Tibial artery (tissue), 4 donors: ENCODE measurements around the gene FLNA.

Source experiments
- DNase-seq, 2 donors: peaks; one replicate each; pipeline ENCODE4 v3.0.0-alpha.2; 2019
- H3K27ac ChIP-seq, 2 donors: fragments of 200-600 bp; sonication (generic) in 1 of 2; 1 replicate in 1 of 2; 2 replicates in 1 of 2; pipeline ENCODE4 v1.5.1; 2018 to 2019; ENCODE audit warnings: mild to moderate bottlenecking in 1 of 2
- H3K27me3 ChIP-seq, 2 donors: fragments of 200-600 bp; sonication (generic) in 1 of 2; one replicate each; pipeline versions ENCODE4 v1.5.1 to v1.6.0; 2016 to 2019
- H3K36me3 ChIP-seq, 3 donors: fragments of 200-600 bp; sonication (generic) in 2 of 3; one replicate each; pipeline ENCODE4 v1.5.1; 2016 to 2019; ENCODE audit warnings: mild to moderate bottlenecking in 2 of 3
- H3K4me1 ChIP-seq, 4 donors: fragments of 200-600 bp; sonication (generic) in 2 of 4; 1 replicate in 3 of 4; 2 replicates in 1 of 4; pipeline ENCODE4 v1.5.1; 2016 to 2019
- H3K4me3 ChIP-seq, 2 donors: fragments of 200-600 bp; sonication (generic) in 1 of 2; 1 replicate in 1 of 2; 2 replicates in 1 of 2; pipeline ENCODE4 v1.5.1; 2018 to 2019; ENCODE audit warnings: mild to moderate bottlenecking in 2 of 2
- H3K9me3 ChIP-seq, 3 donors: fragments of 200-600 bp; sonication (generic) in 1 of 3; one replicate each; pipeline ENCODE4 v1.5.1; 2016 to 2019
- CTCF ChIP-seq, 2 experiments: fragments of 200-600 bp in 1 of 2; fragments of 450-650 bp in 1 of 2; IDR thresholded peaks; one replicate each; pipeline ENCODE4 v1.5.1; 2017 to 2019; ENCODE audit warnings: antibody characterized with exemption in 2 of 2, mild to moderate bottlenecking in 1 of 2, moderate library complexity in 1 of 2
- intact Hi-C: fragments of 100-400 bp; cut with DNase I; formaldehyde crosslinking; loops from one replicate; pipeline ENCODE4 v1.15.0; 2023; ENCODE audit warnings: low total_unique reads

FLNA gene

GRCh38 chrX:154353172-154353843 is 21.1 kb downstream of the FLNA start:
- intact Hi-C loops: no loop called here
- Histone ChIP-seq H3K36me3 (peaks cover 93 to 100% (median 100%) of the 10 kb centered on the region in 3 donors), H3K27ac (peak overlapping the region in 1 of 2 donors; percentile 65), H3K27me3 (no peaks in the 10 kb centered on the region), H3K4me1 (peaks cover 0 to 18% (median 3%) of the 10 kb centered on the region in 4 donors), H3K9me3 (no peaks in the 10 kb centered on the region), H3K4me3 (no peak overlapping the region)
- no peak for TF ChIP-seq CTCF (IDR thresholded peaks at IDR 0.05)
- DNase-seq: no peak

GRCh38 chrX:154352466-154352865 is 22.0 kb downstream of the FLNA start:
- H3K36me3 ChIP-seq: peaks cover 85 to 94% (median 94%) of the 10 kb centered on the region in 3 donors
- intact Hi-C loops: no loop called here
- H3K27me3 ChIP-seq: no peaks in the 10 kb centered on the region
- no peaks in the 10 kb centered on the region for H3K9me3 ChIP-seq
- TF ChIP-seq CTCF (IDR thresholded peaks at IDR 0.05): no peak
- peak overlapping the region in 1 of 2 donors; percentile 65 for H3K27ac ChIP-seq
- H3K4me1 ChIP-seq: peaks cover 0 to 10% (median 3%) of the 10 kb centered on the region in 4 donors
- H3K4me3 ChIP-seq: no peak overlapping the region
- no peak for DNase-seq

GRCh38 chrX:154352012-154352401 is 22.4 kb downstream of the FLNA start:
- Histone ChIP-seq H3K27me3 (no peaks in the 10 kb centered on the region), H3K9me3 (no peaks in the 10 kb centered on the region), H3K4me1 (peaks cover 0 to 6% (median 3%) of the 10 kb centered on the region in 4 donors), H3K4me3 (no peak overlapping the region), H3K27ac (peak overlapping the region in 1 of 2 donors; percentile 65), H3K36me3 (peaks cover 80 to 90% (median 89%) of the 10 kb centered on the region in 3 donors)
- TF ChIP-seq CTCF (IDR thresholded peaks at IDR 0.05): no peak
- intact Hi-C loops: no loop called here
- no peak for DNase-seq

- no peaks in the 10 kb centered on the region for H3K9me3 ChIP-seq
- no peaks in the 10 kb centered on the region for H3K27me3 ChIP-seq
- peak overlapping the region in 1 of 2 donors; percentile 65 for H3K27ac ChIP-seq
- intact Hi-C loops: no loop called here
- DNase-seq: peak in 1 of 2 donors; percentile 62
- no peak for TF ChIP-seq CTCF (IDR thresholded peaks at IDR 0.05)
- H3K4me3 ChIP-seq: no peak overlapping the region
- peaks cover 75 to 84% (median 83%) of the 10 kb centered on the region in 3 donors for H3K36me3 ChIP-seq
- H3K4me1 ChIP-seq: peaks cover 0 to 3% (median 2%) of the 10 kb centered on the region in 4 donors
Measured at GRCh38 chrX:154351183-154352011, 23.0 kb downstream of the FLNA start.

GRCh38 chrX:154350429-154351182 is 23.8 kb downstream of the FLNA start:
- H3K36me3 ChIP-seq: peaks cover 67 to 76% (median 75%) of the 10 kb centered on the region in 3 donors
- H3K27ac ChIP-seq: peak overlapping the region in 1 of 2 donors; percentile 29
- no peak for TF ChIP-seq CTCF (IDR thresholded peaks at IDR 0.05)
- H3K4me1 ChIP-seq: peaks cover 0 to 3% (median 0%) of the 10 kb centered on the region in 4 donors
- H3K9me3 ChIP-seq: no peaks in the 10 kb centered on the region
- no peak overlapping the region for H3K4me3 ChIP-seq
- DNase-seq: no peak
- H3K27me3 ChIP-seq: no peaks in the 10 kb centered on the region
- intact Hi-C loops: no loop called here
